Prostate gland (tissue), 2 donors: ENCODE measurements around the gene CRKL. TPM values are rescaled to one million over a fixed set of nuclear protein-coding genes. Genes with fewer than 3 reads are reported as not detected.

ENCODE experiments used
- DNase-seq: peaks from one replicate; pipeline ENCODE4 v3.0.0-alpha.2; 2019; ENCODE audit warnings: low spot score
- H3K27ac ChIP-seq, 2 donors: fragments of 200-600 bp; sonication (generic); 2 replicates each; pipeline ENCODE4 v1.5.1; 2017 to 2019
- H3K27me3 ChIP-seq: fragments of 200-600 bp; sonication (generic); replicated peaks from 2 replicates; pipeline ENCODE4 v1.5.1; 2019; ENCODE audit not compliant: insufficient read depth
- H3K36me3 ChIP-seq, 2 donors: fragments of 200-600 bp; sonication (generic); 1 replicate in 1 of 2; 2 replicates in 1 of 2; pipeline versions ENCODE4 v1.5.1 to v1.8.1; 2017 to 2019
- H3K4me1 ChIP-seq: fragments of 200-600 bp; sonication (generic); replicated peaks from 2 replicates; pipeline ENCODE4 v1.5.1; 2019
- H3K4me3 ChIP-seq, 2 donors: fragments of 200-600 bp; sonication (generic); 2 replicates each; pipeline ENCODE4 v1.5.1; 2017 to 2019
- H3K9me3 ChIP-seq: fragments of 200-600 bp; sonication (generic); 2 replicates; pipeline ENCODE4 v1.5.1; 2017
- CTCF ChIP-seq, 4 experiments: fragments of 200-600 bp in 2 of 4; fragments of 450-650 bp in 2 of 4; sonication (generic) in 2 of 4; IDR thresholded peaks; 1 replicate in 3 of 4; 2 replicates in 1 of 4; pipeline ENCODE4 v1.5.1; 2016 to 2019; ENCODE audit warnings: antibody characterized with exemption in 4 of 4, mild to moderate bottlenecking in 2 of 4, moderate library complexity in 2 of 4
- POLR2A ChIP-seq: fragments of 450-650 bp; IDR thresholded peaks from one replicate; pipeline ENCODE4 v1.6.1; 2016; ENCODE audit warnings: antibody characterized with exemption, mild to moderate bottlenecking
- POLR2AphosphoS5 ChIP-seq: sonication (generic); formaldehyde crosslinking; IDR thresholded peaks from one replicate; pipeline ENCODE4 v1.6.1; 2017; ENCODE audit warnings: antibody characterized with exemption
- WGBS: methylation state at CpG from one replicate; pipeline ENCODE4 v1.1.5; 2018; 5-methylcytosine and 5-hydroxymethylcytosine counted together
- intact Hi-C: fragments of 100-400 bp; cut with DNase I; formaldehyde crosslinking; loops from one replicate; pipeline ENCODE4 v1.14.2; 2022
- total RNA-seq, 2 donors: library from RNA; depleted of rRNA; stranded (reverse); fragments of >200 nt; gene quantifications; one replicate each; pipeline ENCODE4 v1.1.0, GENCODE V29; 2016

The CRKL gene
- total RNA-seq, 2 donors from 2014 or later = 41.6 to 72.0 TPM

- no peaks in the 10 kb centered on the region for H3K9me3 ChIP-seq
- TF ChIP-seq CTCF (IDR thresholded peaks at IDR 0.05) = no peak
- TF ChIP-seq POLR2A = no peak
- TF ChIP-seq POLR2AphosphoS5 = no peak
- peaks cover 13% of the 10 kb centered on the region for H3K4me1 ChIP-seq
- no peaks in the 10 kb centered on the region for H3K27me3 ChIP-seq
- no peak overlapping the region for H3K4me3 ChIP-seq
- intact Hi-C loops = loop anchor here (2.0 kb wide), 1 partner anchor 64 kb away; the partner anchor contains the start of gene CRKL
- no peak for DNase-seq
- 84% methylated on average over 4 of the region's 4 CpGs for WGBS
- H3K36me3 ChIP-seq = no peaks in the 10 kb centered on the region
- H3K27ac ChIP-seq = no peak overlapping the region
Observed at GRCh38 chr22:20980523-20980922, 63.3 kb downstream of the CRKL start.

DNA sequence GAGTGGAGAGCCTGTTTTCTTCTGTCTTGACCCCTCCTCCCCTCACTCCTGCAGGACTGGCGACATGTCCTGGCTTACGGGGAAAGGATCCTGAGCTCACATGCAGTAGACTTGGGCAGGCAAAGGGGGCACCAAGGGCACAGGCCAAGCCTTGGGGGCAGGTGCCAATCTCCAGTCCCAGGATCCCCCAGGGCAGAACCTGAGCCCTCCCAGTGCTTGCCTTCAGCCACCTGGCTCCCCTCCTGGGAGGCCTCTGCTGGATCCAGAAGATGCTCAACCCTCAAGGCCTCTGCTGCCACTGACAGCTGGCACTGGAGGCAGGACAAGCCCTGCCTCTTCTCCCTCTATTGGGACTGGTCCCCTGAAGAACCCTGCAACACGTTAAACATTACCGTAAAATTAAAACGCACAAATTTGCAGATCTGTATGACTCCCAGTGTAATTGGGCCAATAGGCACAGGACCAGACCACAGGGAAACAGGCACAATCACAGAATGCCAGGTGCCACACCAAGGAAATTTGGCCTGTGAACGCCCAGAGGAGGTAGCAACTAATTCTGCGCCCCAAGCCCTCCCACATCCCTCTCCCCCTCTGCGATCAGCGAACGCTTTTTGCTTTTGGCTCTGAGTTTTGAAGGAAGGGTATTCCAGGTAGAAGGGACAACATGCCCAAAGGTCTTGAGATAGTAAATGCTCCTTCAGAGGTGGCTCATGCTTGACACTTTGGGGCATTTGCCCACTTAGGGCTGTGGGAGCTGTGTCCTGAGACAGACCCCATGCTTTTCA lies 63.9 kb downstream of the CRKL start:
- H3K27ac ChIP-seq = peak overlapping the region; percentile 86 to 88
- no peaks in the 10 kb centered on the region for H3K36me3 ChIP-seq
- no peaks in the 10 kb centered on the region for H3K9me3 ChIP-seq
- TF ChIP-seq CTCF (IDR thresholded peaks at IDR 0.05) (no peak), POLR2A (no peak)
- H3K4me1 ChIP-seq = peaks cover 13% of the 10 kb centered on the region
- H3K27me3 ChIP-seq = no peaks in the 10 kb centered on the region
- peak overlapping the region; percentile 75 to 89 for H3K4me3 ChIP-seq
- WGBS = 65% methylated on average over 10 of the region's 10 CpGs
- intact Hi-C loops = loop anchor here (2.0 kb wide), 1 partner anchor 64 kb away; the partner anchor contains the start of gene CRKL
- DNase-seq = no peak

DNA sequence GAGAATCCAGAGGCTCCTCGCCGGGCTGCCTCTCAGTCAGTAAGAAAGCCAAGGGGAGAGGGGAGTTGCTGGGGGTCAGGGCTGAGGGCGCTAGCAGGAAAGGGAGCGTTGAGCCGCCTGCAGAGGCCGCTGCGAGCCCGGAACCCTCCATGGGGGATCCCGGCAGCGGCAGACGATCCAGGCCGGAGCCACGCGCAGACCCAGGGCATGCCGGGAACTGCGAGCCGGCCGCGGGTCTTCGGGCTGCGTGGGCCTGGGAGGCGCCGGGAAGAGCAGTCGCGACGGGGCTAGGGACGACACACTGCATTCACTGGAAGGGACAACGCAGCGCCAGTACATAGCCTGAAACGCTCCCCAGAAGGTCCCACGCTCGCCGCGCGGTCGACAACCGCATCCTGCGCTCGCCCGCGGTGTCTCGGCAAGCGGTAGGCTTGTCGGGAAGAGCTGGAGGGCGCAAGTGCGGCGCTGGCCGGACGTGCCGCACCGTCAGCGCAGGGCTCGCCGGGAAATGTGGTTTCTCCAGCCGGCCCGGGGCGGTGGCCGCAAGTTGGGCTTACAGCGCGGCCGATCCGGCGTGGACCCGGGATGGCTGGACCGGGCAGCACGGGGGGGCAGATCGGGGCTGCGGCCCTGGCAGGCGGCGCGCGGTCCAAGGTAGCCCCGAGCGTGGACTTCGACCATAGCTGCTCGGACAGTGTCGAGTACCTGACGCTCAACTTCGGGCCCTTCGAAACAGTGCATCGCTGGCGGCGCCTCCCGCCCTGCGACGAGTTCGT lies 64.8 kb downstream of the CRKL start, which contains the start of gene LZTR1:
LZTR1 (plus strand) TSS at position 511 of the 776 bp plus-strand sequence; CDS start at position 586, 75 bp downstream.
- intact Hi-C loops = loop anchor here (2.0 kb wide), 1 partner anchor 65 kb away; the partner anchor contains the start of gene CRKL
- under 1% methylated on average over 61 of the region's 87 CpGs for WGBS

DNA sequence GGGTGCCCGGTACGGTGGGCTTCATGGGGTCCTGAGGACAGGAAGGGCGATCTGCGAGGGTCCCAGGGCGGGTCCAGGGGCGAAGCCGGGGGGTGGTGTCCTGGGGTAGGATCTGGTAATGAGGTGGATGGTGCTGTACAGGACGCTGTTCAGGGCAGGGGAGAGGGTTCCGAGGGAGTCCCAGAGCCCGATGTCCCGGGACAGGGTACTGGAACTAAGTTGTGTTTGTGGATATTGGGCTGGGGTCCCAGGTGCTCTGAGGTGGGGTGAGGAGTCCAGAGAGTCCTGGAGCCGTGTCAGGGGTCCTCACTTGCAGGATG lies 65.3 kb downstream of the CRKL start:
- H3K4me1 ChIP-seq = peaks cover 13% of the 10 kb centered on the region
- DNase-seq = no peak
- no peaks in the 10 kb centered on the region for H3K36me3 ChIP-seq
- H3K4me3 ChIP-seq = peak overlapping the region; percentile 75 to 89
- H3K27ac ChIP-seq = peak overlapping the region; percentile 86 to 88
- H3K27me3 ChIP-seq = no peaks in the 10 kb centered on the region
- intact Hi-C loops = no loop called here
- H3K9me3 ChIP-seq = no peaks in the 10 kb centered on the region
- no peak for TF ChIP-seq POLR2AphosphoS5
- WGBS = under 1% methylated on average over 12 of the region's 12 CpGs

More for the DNA sequence above, 64.8 kb downstream of the CRKL start, which contains the start of gene LZTR1:
- peak within 1 kb of the TSS; percentile 75 to 89 for H3K4me3 ChIP-seq
- no peaks in the 10 kb centered on the region for H3K36me3 ChIP-seq
- H3K27ac ChIP-seq = peak within 1 kb of the TSS; percentile 86 to 88
- TF ChIP-seq CTCF (IDR thresholded peaks at IDR 0.05) (peak in 3 of 4 experiments; percentile 31 to 53 (median 46)), POLR2AphosphoS5 (peak; percentile 94), POLR2A (peak; percentile 86)
- H3K4me1 ChIP-seq = peaks cover 13% of the 10 kb centered on the region
- peak; percentile 86 for DNase-seq
- no peaks in the 10 kb centered on the region for H3K27me3 ChIP-seq
- no peaks in the 10 kb centered on the region for H3K9me3 ChIP-seq

GRCh38 chr22:20983081-20983771 lies 66.0 kb downstream of the CRKL start:
- intact Hi-C loops = no loop called here
- TF ChIP-seq POLR2A (no peak), CTCF (IDR thresholded peaks at IDR 0.05) (no peak), POLR2AphosphoS5 (no peak)
- no peaks in the 10 kb centered on the region for H3K27me3 ChIP-seq
- no peaks in the 10 kb centered on the region for H3K9me3 ChIP-seq
- H3K4me1 ChIP-seq = peaks cover 13% of the 10 kb centered on the region
- no peaks in the 10 kb centered on the region for H3K36me3 ChIP-seq
- H3K4me3 ChIP-seq = peak overlapping the region; percentile 75 to 89
- H3K27ac ChIP-seq = peak overlapping the region in 1 of 2 donors; percentile 86
- DNase-seq = no peak
- WGBS = 68% methylated on average over 5 of the region's 5 CpGs
